ENCODE measurements around the gene CD300LF.

Gene CD300LF

GRCh38 chr17:74686761-74687160 lies 26.0 kb downstream of the CD300LF start:
- no peak for DNase-seq (ENCODE audit: low read depth)

GRCh38 chr17:74682471-74683190 lies 30.1 kb downstream of the CD300LF start:
- no peak for DNase-seq (ENCODE audit: low read depth)

GRCh38 chr17:74682028-74682427 lies 30.7 kb downstream of the CD300LF start:
- DNase-seq (ENCODE audit: low read depth), result no peak

GRCh38 chr17:74680941-74681340 lies 31.8 kb downstream of the CD300LF start:
- no peak for DNase-seq (ENCODE audit: low read depth)

GRCh38 chr17:74680213-74680612 lies 32.5 kb downstream of the CD300LF start:
- DNase-seq (ENCODE audit: low read depth), result no peak

- no peak for DNase-seq (ENCODE audit: low read depth)
These were observed 33.3 kb downstream of the CD300LF start for GRCh38 chr17:74679374-74679773.

- no peak for DNase-seq (ENCODE audit: low read depth)
These were observed 34.2 kb downstream of the CD300LF start for GRCh38 chr17:74678541-74678940.

GRCh38 chr17:74677558-74678466 lies 34.9 kb downstream of the CD300LF start:
- DNase-seq (ENCODE audit: low read depth), result no peak

GRCh38 chr17:74671031-74671771 lies 41.5 kb downstream of the CD300LF start:
- DNase-seq (ENCODE audit: low read depth), result no peak

GRCh38 chr17:74670329-74670728 lies 42.4 kb downstream of the CD300LF start:
- no peak for DNase-seq (ENCODE audit: low read depth)

GRCh38 chr17:74663561-74663960 lies 49.2 kb downstream of the CD300LF start:
- no peak for DNase-seq (ENCODE audit: low read depth)

GRCh38 chr17:74659889-74660288 lies 52.8 kb downstream of the CD300LF start:
- no peak for DNase-seq (ENCODE audit: low read depth)

- no peak for DNase-seq (ENCODE audit: low read depth)
These were observed 54.1 kb downstream of the CD300LF start for GRCh38 chr17:74658620-74659019.

GRCh38 chr17:74654742-74655141 lies 58.0 kb downstream of the CD300LF start:
- DNase-seq (ENCODE audit: low read depth), result no peak

- no peak for DNase-seq (ENCODE audit: low read depth)
These were observed 60.7 kb downstream of the CD300LF start for GRCh38 chr17:74652020-74652419.

GRCh38 chr17:74649909-74650308 lies 62.8 kb downstream of the CD300LF start:
- no peak for DNase-seq (ENCODE audit: low read depth)

- DNase-seq (ENCODE audit: low read depth), result no peak
These were observed 64.7 kb downstream of the CD300LF start for GRCh38 chr17:74647871-74648672.

- DNase-seq (ENCODE audit: low read depth), result no peak
These were observed 66.5 kb downstream of the CD300LF start for GRCh38 chr17:74646231-74646630.

GRCh38 chr17:74645010-74645409 lies 67.7 kb downstream of the CD300LF start:
- no peak for DNase-seq (ENCODE audit: low read depth)

- no peak for DNase-seq (ENCODE audit: low read depth)
These were observed 68.3 kb downstream of the CD300LF start for GRCh38 chr17:74644419-74644818.

Measured in HS-27A (cell line).